A375 (cell line): ENCODE measurements around the gene APBB1IP. TPM values are rescaled to one million over a fixed set of nuclear protein-coding genes. Genes with fewer than 3 reads are reported as not detected.

Source experiments
- small RNA-seq: library from RNA; depleted of rRNA; stranded (forward); fragments of <200 nt; gene quantifications from one replicate; pipeline ENCODE3, GENCODE V24; 2014
- total RNA-seq: library from RNA; depleted of rRNA; stranded (reverse); fragments of >200 nt; shearing (Covaris generic); gene quantifications from 2 replicates; pipeline ENCODE4 v1.2.3, GENCODE V29; 2014; rRNA removed

Gene APBB1IP
- total RNA-seq = not detected in 2 replicates

DNA sequence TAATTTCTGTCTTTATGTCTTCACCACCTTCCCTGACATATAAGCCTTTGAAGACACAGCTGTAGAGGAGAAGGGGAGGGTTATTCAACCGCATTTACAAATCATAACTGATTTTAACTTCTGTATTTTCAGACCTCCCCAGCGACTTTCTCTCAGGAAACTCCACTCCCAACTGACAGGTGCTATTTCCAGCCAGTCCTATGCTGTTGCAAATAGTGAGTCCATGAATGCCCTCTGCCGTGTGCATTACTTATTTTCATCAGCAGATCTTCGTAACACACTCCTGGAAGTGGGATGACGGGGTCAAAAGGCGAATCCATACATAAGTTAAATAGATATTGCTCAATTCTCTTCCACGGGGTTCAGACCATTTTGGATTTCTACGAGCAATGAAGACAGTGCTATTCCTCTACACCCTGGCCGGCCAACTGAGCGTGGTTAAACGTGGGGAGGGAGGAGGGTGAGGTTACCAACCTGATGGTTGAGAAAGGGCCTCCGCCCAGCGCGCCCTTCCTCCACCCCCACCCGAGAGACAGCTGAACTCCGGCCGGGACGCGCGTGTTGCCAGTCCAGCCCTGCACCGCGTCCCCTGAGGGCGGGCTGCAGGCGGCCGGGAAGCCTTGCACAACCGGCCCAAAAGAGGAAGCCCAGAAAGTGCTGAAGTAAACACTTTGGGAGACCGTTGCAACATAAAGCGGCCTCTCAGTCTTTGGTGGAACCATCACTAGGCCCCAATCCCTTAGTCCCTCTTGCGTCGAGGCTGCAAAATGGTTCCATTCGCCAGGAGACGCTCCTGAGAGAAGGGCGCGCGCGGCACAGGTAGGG, at the start of gene APBB1IP:
Gene APBB1IP (plus strand): TSS at position 705 of the 825 bp plus-strand sequence. CDS start 53,986 bp downstream, outside the sequence.

Small RNAs within 50 kb of the gene (small RNA-seq; reads per million reads assigned to genes)
- not detected for gene RNA5SP307

Other genes starting within 250 kb of the APBB1IP start
- gene GAD2, start 221.6 kb upstream of the APBB1IP start, total RNA-seq = not detected in 2 replicates